Vagina (tissue), 2 donors: ENCODE data around the gene FIGN.

Source experiments
- CTCF ChIP-seq, 3 experiments: fragments of 450-650 bp in 2 of 3; fragments of 200-600 bp in 1 of 3; sonication (generic) in 1 of 3; IDR thresholded peaks; one replicate each; pipeline ENCODE4 v1.5.1; 2017 to 2019; ENCODE audit warnings: antibody characterized with exemption in 3 of 3, mild to moderate bottlenecking in 2 of 3, moderate library complexity in 2 of 3
- POLR2A ChIP-seq, 2 donors: fragments of 450-650 bp; IDR thresholded peaks; one replicate each; pipeline ENCODE4 v1.6.1; 2017; ENCODE audit warnings: antibody characterized with exemption in 2 of 2, mild to moderate bottlenecking in 2 of 2, moderate library complexity in 2 of 2
- POLR2AphosphoS5 ChIP-seq, 2 donors: sonication (generic); formaldehyde crosslinking; IDR thresholded peaks; one replicate each; pipeline ENCODE4 v1.9.0; 2017; ENCODE audit warnings: antibody characterized with exemption in 2 of 2, mild to moderate bottlenecking in 2 of 2, low read depth in 1 of 2; ENCODE audit not compliant: insufficient read depth in 1 of 2

- no peak for TF ChIP-seq POLR2A (IDR thresholded peaks at IDR 0.05)
- no peak for TF ChIP-seq CTCF (IDR thresholded peaks at IDR 0.05)
- TF ChIP-seq POLR2AphosphoS5 (IDR thresholded peaks at IDR 0.05; ENCODE audit: insufficient read depth in 1 of 2, low read depth in 1 of 2) = no peak
These were observed 140.8 kb downstream of the FIGN start for GRCh38 chr2:163595028-163595427.
